Adipocyte (in vitro differentiated cells): ENCODE data around the gene ZDHHC14.
A peak's percentile ranks its signal among the peaks of the same experiment; 100 is the strongest.
"Not testable (repeated sequence)": the region's sequence is repeated elsewhere in the genome, so short reads cannot be mapped to it uniquely, and the experiment has no call there.

ENCODE experiments used
- DNase-seq: peaks from one replicate; pipeline ENCODE4 v3.0.0-alpha.2; 2015; ENCODE audit warnings: low read depth
- H3K27me3 ChIP-seq: replicated peaks from 2 replicates; pipeline ENCODE4 v1.7.0; 2013; ENCODE audit warnings: mild to moderate bottlenecking, low read length, moderate library complexity; ENCODE audit not compliant: control insufficient read depth, insufficient read depth
- H3K36me3 ChIP-seq: 2 replicates; pipeline ENCODE4 v1.7.0; 2013; ENCODE audit warnings: low read length, mild to moderate bottlenecking, moderate library complexity; ENCODE audit not compliant: control insufficient read depth, insufficient read depth, severe bottlenecking
- H3K4me1 ChIP-seq: 2 replicates; pipeline ENCODE4 v1.7.0; 2013; ENCODE audit warnings: mild to moderate bottlenecking, low read length, moderate library complexity; ENCODE audit not compliant: control insufficient read depth, insufficient read depth
- H3K4me3 ChIP-seq: 2 replicates; pipeline ENCODE4 v1.7.0; 2013; ENCODE audit warnings: mild to moderate bottlenecking, low read length, moderate library complexity
- H3K9ac ChIP-seq: 2 replicates; pipeline ENCODE4 v1.7.0; 2013; ENCODE audit warnings: mild to moderate bottlenecking, low read length, moderate library complexity
- H3K9me3 ChIP-seq: 2 replicates; pipeline ENCODE4 v1.7.0; 2013; ENCODE audit warnings: mild to moderate bottlenecking, low read length, moderate library complexity; ENCODE audit not compliant: control insufficient read depth

ZDHHC14 gene

DNA sequence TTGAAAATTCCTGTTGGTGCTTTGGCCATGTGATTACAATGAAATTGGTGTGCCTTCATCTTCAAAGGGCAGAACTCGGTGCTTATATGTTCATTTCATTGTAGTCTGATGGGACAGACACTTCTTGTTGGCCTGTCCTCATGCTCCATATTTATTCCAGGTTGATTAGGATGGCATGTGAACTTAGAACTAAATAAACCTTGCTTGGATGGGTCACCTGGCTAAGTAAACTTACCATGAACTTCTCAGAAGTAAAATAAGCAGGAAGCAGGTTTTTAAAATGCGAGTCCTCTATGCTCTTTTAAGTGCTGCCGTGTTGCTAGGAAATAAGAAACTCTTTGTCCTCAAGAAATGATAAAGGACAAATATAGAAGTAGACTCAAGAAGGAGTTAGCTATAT lies 26.7 kb downstream of the ZDHHC14 start:
- Histone ChIP-seq H3K4me1 (peaks cover 2% of the 10 kb centered on the region), H3K27me3 (no peaks in the 10 kb centered on the region), H3K4me3 (no peak overlapping the region), H3K9me3 (no peaks in the 10 kb centered on the region), H3K9ac (no peak overlapping the region), H3K36me3 (no peaks in the 10 kb centered on the region)
- DNase-seq, result no peak

DNA sequence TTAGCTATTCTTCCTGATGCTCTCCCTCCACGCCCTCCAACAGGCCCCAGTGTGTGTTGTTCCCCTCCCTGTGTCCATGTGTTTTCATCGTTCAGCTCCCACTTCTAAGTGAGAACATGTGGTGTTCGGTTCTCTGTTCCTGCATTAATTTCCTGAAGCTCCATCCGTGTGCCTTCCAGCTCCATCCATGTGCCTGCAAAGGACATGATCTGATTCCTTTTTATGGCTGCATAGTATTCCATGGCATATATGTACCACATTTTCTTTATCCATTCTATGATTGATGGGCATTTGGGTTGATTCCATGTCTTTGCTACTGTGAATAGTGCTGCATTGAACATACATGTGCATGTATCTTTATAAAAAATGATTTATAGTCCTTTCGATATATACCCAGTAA lies 27.4 kb downstream of the ZDHHC14 start:
- not testable (repeated sequence) for H3K9me3 ChIP-seq, H3K36me3 ChIP-seq, H3K9ac ChIP-seq, H3K4me3 ChIP-seq, H3K4me1 ChIP-seq, DNase-seq, H3K27me3 ChIP-seq

DNA sequence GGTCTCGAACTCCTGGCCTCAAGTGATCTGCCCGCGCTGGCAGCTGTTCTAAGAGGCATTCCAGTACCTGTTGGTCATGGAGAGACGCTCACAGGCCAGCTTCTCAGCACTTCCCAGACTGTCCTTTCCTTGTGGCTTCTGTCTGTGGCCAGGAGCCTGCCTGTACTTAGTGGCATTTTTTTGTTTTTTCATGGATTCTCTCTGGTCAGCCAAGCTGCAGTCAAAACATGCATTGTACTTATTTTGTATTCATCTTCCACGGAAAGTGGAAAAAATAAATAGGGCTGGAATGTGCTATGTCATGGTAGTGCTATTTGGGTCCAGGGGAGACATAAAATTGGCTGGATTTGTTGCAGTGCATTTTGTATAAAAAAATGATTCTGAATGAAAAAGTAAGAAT lies 29.1 kb downstream of the ZDHHC14 start:
- Histone ChIP-seq H3K27me3 (no peaks in the 10 kb centered on the region), H3K9me3 (no peaks in the 10 kb centered on the region), H3K36me3 (no peaks in the 10 kb centered on the region), H3K9ac (no peak overlapping the region), H3K4me3 (no peak overlapping the region), H3K4me1 (peaks cover 6% of the 10 kb centered on the region)
- peak; percentile 47 for DNase-seq

DNA sequence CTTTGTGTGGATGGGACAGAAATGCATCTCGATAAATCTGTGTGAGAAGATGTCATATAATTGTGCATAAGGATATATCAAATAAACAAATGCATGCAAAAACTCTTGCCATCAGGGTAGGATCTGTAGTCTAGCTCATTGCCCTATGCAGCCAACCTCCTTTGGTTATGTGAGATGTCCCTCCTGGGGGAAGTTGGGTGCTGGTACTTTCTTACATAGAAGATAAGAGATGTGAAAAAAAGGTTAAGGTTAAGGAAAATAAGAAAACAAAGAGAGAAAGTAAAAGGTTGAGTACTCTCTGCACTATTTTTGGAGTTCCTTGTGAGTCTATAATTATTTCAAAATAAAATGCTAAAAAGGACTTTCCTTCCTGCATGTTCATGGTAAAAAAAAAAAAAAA lies 30.4 kb downstream of the ZDHHC14 start:
- Histone ChIP-seq H3K36me3 (no peaks in the 10 kb centered on the region), H3K27me3 (no peaks in the 10 kb centered on the region), H3K4me1 (peaks cover 6% of the 10 kb centered on the region), H3K4me3 (no peak overlapping the region), H3K9ac (no peak overlapping the region), H3K9me3 (no peaks in the 10 kb centered on the region)
- no peak for DNase-seq

DNA sequence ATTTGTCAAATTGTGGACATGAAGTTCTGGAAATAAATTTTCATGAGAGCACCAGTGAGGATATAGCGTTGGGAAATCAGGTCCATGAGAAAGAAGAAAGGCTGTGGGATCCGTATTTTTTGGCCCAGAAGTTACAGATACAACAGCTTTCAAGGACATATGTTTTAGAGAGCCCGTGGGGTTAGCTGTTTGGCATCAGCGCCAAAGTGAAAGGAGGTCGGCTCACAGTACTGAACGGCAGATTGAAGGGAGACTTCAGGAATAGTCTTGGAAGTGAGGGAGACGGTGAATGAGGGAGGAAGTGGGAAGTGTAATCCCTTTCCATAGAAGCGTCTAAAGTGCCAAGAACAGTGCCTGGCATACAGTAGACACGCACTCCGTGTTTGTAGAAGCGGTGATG lies 31.8 kb downstream of the ZDHHC14 start:
- Histone ChIP-seq H3K4me3 (peak overlapping the region; percentile 42), H3K36me3 (no peaks in the 10 kb centered on the region), H3K4me1 (peaks cover 6% of the 10 kb centered on the region), H3K9me3 (no peaks in the 10 kb centered on the region), H3K9ac (no peak overlapping the region), H3K27me3 (no peaks in the 10 kb centered on the region)
- no peak for DNase-seq

DNA sequence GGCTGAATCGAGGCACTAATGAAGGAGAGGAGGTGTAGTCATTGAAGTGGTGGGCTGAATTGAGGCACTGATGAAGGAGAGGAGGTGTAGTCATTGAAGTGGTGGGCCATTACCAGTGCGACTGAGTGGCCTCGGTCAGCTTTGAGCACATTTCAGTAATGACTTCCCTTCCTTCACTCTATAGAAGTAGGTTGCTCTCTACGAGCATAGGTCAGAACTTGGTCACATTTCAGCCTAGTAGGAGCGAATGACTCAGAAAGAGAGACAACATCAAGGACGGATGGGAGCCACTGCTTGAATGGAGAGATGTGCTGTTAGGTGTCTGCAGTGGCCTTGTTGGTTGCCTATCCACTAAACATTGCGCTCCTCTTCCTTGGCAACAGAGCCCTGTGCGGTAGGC lies 39.5 kb downstream of the ZDHHC14 start:
- no peak for DNase-seq
- Histone ChIP-seq H3K36me3 (no peaks in the 10 kb centered on the region), H3K4me3 (no peak overlapping the region), H3K4me1 (peaks cover 6% of the 10 kb centered on the region), H3K27me3 (no peaks in the 10 kb centered on the region), H3K9me3 (peaks cover 6% of the 10 kb centered on the region), H3K9ac (no peak overlapping the region)

DNA sequence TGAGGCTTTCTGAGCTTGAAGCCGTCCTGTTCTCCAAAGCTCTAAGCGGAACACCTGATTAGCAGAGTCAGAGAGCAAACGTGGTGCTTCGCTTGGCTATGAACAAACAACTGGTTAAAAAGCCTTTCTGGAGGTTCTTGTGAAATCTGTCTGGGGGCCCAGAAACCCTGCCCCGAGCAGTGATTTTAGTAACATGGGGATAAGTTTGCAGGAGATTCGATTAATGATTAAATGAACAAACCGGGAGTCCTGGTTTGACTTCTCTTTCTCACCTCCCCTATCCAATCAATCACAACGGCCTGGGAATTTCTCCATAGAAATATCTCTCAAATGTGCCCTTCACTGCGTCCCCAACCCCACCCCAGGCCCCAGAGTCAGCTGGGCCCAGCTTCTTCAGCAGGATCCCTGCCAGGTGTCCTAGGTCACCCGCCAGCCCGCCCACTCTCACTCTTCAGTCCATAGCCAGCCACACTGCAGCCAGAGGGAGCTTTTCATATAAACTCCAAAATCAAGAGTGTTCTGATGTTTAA lies 43.6 kb downstream of the ZDHHC14 start:
- no peak for DNase-seq
- no peak overlapping the region for H3K4me3 ChIP-seq
- H3K36me3 ChIP-seq, result no peaks in the 10 kb centered on the region
- H3K9ac ChIP-seq, result no peak overlapping the region
- peaks cover 7% of the 10 kb centered on the region for H3K27me3 ChIP-seq
- peaks cover 2% of the 10 kb centered on the region for H3K9me3 ChIP-seq
- no peaks in the 10 kb centered on the region for H3K4me1 ChIP-seq

DNA sequence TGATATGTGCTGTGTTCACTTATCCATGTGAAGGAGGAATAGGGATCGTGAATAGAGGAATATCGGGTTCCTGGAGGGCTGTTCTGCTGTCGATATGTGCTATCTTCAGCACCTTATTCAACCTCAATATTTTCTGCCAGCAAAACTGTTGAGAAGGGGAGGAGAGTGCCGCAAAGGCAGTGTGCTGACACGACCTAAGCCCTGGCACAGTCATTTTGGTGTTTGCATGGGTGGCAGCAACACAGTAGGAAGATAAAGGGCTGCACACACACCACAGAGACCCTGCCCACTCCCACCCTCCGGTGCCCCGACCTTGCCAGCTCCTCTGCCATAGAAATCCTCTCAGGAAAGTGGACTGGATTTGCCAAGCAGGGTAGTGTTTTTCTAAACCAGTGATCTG lies 47.0 kb downstream of the ZDHHC14 start:
- no peak overlapping the region for H3K9ac ChIP-seq
- no peaks in the 10 kb centered on the region for H3K9me3 ChIP-seq
- H3K36me3 ChIP-seq, result no peaks in the 10 kb centered on the region
- no peak for DNase-seq
- H3K27me3 ChIP-seq, result peaks cover 7% of the 10 kb centered on the region
- no peak overlapping the region for H3K4me3 ChIP-seq
- H3K4me1 ChIP-seq, result no peaks in the 10 kb centered on the region

DNA sequence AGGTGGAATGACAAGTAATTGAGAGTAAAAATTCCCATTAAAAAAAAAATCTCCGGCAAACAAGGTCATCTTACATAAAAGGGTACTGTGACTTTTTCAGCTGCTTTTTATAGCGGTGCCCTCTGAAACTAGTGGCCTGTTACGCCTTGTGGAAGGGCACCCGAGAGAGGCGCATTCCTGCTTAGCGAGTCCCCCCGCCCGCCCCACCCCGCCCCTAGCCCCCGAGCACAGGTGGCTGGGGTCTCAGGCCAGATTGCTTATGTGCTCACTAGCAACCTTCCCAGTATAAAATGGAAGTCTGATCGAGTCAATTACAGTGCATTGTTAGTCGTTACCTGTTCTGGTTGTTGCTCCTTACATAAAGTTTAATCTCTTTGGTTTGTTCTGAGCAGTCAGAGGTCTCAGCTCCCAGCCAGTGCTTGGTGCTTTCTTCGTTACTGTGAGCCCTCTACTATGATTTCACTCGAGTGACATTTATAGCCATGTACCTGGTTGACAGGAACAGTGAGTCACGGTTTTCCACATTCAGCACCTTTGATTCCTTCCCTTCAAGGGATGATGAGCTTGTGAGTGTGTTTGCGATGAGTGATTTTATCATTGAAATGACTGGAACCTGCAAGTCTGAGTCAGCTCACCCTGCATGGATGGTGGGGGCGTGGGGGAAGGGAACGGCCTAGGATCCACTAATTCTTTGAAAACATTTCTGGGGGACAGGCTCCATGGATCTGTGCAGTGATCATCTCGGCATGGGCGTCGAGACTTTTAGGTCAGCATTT lies 47.6 kb downstream of the ZDHHC14 start:
- Histone ChIP-seq H3K9ac (no peak overlapping the region), H3K4me3 (no peak overlapping the region), H3K36me3 (no peaks in the 10 kb centered on the region), H3K4me1 (no peaks in the 10 kb centered on the region), H3K27me3 (peaks cover 7% of the 10 kb centered on the region), H3K9me3 (no peaks in the 10 kb centered on the region)
- no peak for DNase-seq

DNA sequence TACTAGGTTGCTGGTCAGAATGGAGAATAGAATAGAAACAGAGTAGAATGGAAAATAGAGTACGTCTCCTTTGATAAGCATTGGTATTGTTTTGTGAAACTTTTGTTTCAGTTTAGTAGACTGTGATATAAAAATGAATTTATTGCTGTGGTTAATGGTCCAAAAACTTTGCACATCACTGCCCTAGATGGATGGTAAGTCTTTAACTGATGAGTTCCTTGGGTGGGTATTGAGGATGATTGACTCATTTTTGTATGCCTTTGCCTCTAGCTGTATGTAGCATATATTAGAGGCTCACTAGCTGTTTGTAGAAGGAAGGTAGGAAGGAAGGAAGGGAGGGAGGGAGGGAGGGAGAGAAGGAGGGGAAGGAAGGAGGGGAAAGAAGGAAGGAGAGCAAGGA lies 48.3 kb downstream of the ZDHHC14 start:
- H3K4me3 ChIP-seq, result no peak overlapping the region
- H3K36me3 ChIP-seq, result no peaks in the 10 kb centered on the region
- peaks cover 7% of the 10 kb centered on the region for H3K27me3 ChIP-seq
- no peaks in the 10 kb centered on the region for H3K4me1 ChIP-seq
- H3K9ac ChIP-seq, result no peak overlapping the region
- no peaks in the 10 kb centered on the region for H3K9me3 ChIP-seq
- no peak for DNase-seq

DNA sequence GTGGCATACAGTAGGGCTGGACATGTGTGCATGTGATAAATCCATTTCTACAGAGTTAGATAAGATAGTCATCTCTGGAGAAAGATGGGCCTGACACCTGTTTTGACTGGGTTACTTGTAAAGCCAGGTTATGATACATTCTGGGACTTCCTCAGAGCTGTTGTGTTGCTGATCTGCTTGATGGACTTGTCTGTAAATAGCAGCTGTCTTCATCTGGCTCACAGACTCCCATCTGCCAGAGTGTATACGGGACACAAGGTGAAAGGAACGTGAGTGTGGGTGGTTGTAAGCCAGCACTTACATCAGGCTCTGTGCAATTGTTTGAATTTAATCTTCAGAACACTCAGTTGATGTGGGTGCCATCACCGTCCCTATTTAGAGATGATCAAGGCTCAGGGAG lies 49.8 kb downstream of the ZDHHC14 start:
- no peaks in the 10 kb centered on the region for H3K9me3 ChIP-seq
- H3K27me3 ChIP-seq, result peaks cover 5% of the 10 kb centered on the region
- no peak overlapping the region for H3K4me3 ChIP-seq
- no peak overlapping the region for H3K9ac ChIP-seq
- no peaks in the 10 kb centered on the region for H3K36me3 ChIP-seq
- no peak for DNase-seq
- peaks cover 4% of the 10 kb centered on the region for H3K4me1 ChIP-seq
